Stimulated activated CD4-positive, alpha-beta T cell treated with anti-CD3 and anti-CD28 coated beads, Interleukin-15, amount 100 ng/mL, for 24 hours (primary cell): ENCODE measurements around the gene RSPH1.

Source experiments
- DNase-seq: peaks from one replicate; pipeline ENCODE4 v3.0.0-alpha.2; 2020

Gene RSPH1

GRCh38 chr21:42443181-42443785, 52.7 kb downstream of the RSPH1 start:
- DNase-seq = no peak

GRCh38 chr21:42441963-42442362, 54.1 kb downstream of the RSPH1 start:
- DNase-seq = no peak

GRCh38 chr21:42440187-42440792, 55.7 kb downstream of the RSPH1 start:
- DNase-seq = peak; percentile 56

- DNase-seq = peak; percentile 56
Measured at GRCh38 chr21:42439284-42440186, 56.5 kb downstream of the RSPH1 start.

- DNase-seq = no peak
Measured at GRCh38 chr21:42438316-42439205, 57.5 kb downstream of the RSPH1 start.

- DNase-seq = no peak
Measured at GRCh38 chr21:42437786-42438185, 58.2 kb downstream of the RSPH1 start.

- no peak for DNase-seq
Measured at GRCh38 chr21:42436914-42437313, 59.1 kb downstream of the RSPH1 start.

GRCh38 chr21:42435833-42436232, 60.2 kb downstream of the RSPH1 start:
- DNase-seq = no peak

GRCh38 chr21:42435401-42435800, 60.6 kb downstream of the RSPH1 start:
- DNase-seq = no peak

- DNase-seq = no peak
Measured at GRCh38 chr21:42434884-42435283, 61.1 kb downstream of the RSPH1 start.

GRCh38 chr21:42433946-42434551, 62.0 kb downstream of the RSPH1 start:
- DNase-seq = no peak

- no peak for DNase-seq
Measured at GRCh38 chr21:42432695-42433094, 63.3 kb downstream of the RSPH1 start.

- no peak for DNase-seq
Measured at GRCh38 chr21:42431196-42431595, 64.8 kb downstream of the RSPH1 start.

GRCh38 chr21:42430521-42430920, 65.5 kb downstream of the RSPH1 start:
- DNase-seq = no peak

- no peak for DNase-seq
Measured at GRCh38 chr21:42429856-42430255, 66.2 kb downstream of the RSPH1 start.

- DNase-seq = no peak
Measured at GRCh38 chr21:42429021-42429420, 67.0 kb downstream of the RSPH1 start.

- DNase-seq = no peak
Measured at GRCh38 chr21:42427809-42428419, 68.1 kb downstream of the RSPH1 start.

GRCh38 chr21:42426876-42427480, 69.0 kb downstream of the RSPH1 start:
- DNase-seq = no peak

GRCh38 chr21:42426424-42426823, 69.6 kb downstream of the RSPH1 start:
- DNase-seq = no peak

- DNase-seq = peak; percentile 48
Measured at GRCh38 chr21:42425591-42425990, 70.4 kb downstream of the RSPH1 start.

- peak; percentile 76 for DNase-seq
Measured at GRCh38 chr21:42424914-42425541, 71.0 kb downstream of the RSPH1 start.
